ENCODE measurements around the gene DNAH14.

DNA sequence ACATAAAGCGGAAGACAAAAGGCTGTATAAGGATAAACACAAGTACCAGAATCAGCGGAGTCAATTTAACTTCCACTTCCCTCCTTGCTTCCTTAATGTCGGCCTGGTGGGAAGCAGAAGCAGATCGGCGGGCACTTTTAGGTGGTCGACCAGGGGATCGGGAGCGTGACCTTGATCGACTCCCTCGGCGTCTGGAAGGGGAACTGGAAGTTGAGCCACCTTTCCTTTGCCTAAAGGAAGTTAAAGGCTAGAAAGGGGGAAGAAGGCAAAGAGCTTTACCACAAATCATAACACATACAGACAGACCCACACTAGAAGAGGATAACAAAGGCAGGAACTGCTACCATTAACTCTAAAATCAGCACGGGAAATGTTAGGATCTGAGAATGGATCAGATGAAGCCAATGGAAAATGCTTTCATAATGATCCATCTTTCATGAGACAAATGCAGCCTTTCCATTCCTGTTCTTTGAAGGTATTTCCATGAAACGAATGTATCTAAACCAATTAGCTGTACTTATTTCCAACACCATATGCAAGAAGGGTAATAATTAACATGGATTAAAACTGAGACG lies 492.6 kb downstream of the DNAH14 start:
- TF ChIP-seq RAD21 (IDR thresholded peaks at IDR 0.05; ENCODE audit: low read length), result no peak
- TF ChIP-seq, protein P1, sequence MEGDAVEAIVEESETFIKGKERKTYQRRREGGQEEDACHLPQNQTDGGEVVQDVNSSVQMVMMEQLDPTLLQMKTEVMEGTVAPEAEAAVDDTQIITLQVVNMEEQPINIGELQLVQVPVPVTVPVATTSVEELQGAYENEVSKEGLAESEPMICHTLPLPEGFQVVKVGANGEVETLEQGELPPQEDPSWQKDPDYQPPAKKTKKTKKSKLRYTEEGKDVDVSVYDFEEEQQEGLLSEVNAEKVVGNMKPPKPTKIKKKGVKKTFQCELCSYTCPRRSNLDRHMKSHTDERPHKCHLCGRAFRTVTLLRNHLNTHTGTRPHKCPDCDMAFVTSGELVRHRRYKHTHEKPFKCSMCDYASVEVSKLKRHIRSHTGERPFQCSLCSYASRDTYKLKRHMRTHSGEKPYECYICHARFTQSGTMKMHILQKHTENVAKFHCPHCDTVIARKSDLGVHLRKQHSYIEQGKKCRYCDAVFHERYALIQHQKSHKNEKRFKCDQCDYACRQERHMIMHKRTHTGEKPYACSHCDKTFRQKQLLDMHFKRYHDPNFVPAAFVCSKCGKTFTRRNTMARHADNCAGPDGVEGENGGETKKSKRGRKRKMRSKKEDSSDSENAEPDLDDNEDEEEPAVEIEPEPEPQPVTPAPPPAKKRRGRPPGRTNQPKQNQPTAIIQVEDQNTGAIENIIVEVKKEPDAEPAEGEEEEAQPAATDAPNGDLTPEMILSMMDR (conservative IDR thresholded peaks at IDR 0.05; ENCODE audit: low read depth, low read length), result no peak
- TF ChIP-seq, protein P2, sequence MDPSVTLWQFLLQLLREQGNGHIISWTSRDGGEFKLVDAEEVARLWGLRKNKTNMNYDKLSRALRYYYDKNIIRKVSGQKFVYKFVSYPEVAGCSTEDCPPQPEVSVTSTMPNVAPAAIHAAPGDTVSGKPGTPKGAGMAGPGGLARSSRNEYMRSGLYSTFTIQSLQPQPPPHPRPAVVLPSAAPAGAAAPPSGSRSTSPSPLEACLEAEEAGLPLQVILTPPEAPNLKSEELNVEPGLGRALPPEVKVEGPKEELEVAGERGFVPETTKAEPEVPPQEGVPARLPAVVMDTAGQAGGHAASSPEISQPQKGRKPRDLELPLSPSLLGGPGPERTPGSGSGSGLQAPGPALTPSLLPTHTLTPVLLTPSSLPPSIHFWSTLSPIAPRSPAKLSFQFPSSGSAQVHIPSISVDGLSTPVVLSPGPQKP (IDR thresholded peaks at IDR 0.05; ENCODE audit: borderline replicate concordance, low read depth, low read length), result no peak
- TF ChIP-seq, protein P3, sequence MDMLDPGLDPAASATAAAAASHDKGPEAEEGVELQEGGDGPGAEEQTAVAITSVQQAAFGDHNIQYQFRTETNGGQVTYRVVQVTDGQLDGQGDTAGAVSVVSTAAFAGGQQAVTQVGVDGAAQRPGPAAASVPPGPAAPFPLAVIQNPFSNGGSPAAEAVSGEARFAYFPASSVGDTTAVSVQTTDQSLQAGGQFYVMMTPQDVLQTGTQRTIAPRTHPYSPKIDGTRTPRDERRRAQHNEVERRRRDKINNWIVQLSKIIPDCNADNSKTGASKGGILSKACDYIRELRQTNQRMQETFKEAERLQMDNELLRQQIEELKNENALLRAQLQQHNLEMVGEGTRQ (IDR thresholded peaks at IDR 0.05; ENCODE audit: low read depth, low read length), result no peak
- no peak for TF ChIP-seq CEBPB (IDR thresholded peaks at IDR 0.05; ENCODE audit: low read depth, low read length)
- no peak for TF ChIP-seq BHLHE40 (IDR thresholded peaks at IDR 0.05; ENCODE audit: low read depth, low read length)
- no peak for TF ChIP-seq SMC3 (IDR thresholded peaks at IDR 0.05; ENCODE audit: low read depth, low read length)
- TF ChIP-seq POLR2A (IDR thresholded peaks at IDR 0.05; ENCODE audit: low read depth, low read length), result no peak
- no peak for TF ChIP-seq MAFK (IDR thresholded peaks at IDR 0.05; ENCODE audit: low read depth, low read length)
- TF ChIP-seq MXI1 (IDR thresholded peaks at IDR 0.05; ENCODE audit: borderline replicate concordance, low read depth, low read length), result no peak
- TF ChIP-seq RCOR1 (IDR thresholded peaks at IDR 0.05; ENCODE audit: insufficient replicate concordance, low read length), result no peak
- no peak for TF ChIP-seq MAZ (IDR thresholded peaks at IDR 0.05; ENCODE audit: borderline replicate concordance, low read depth, low read length)

Measured in IMR-90 (cell line).